SJCRH30 (cell line): Measurements from ENCODE around the gene OPRM1. TPM values are rescaled to one million over a fixed set of nuclear protein-coding genes. Genes with fewer than 3 reads are reported as not detected.
A peak's percentile ranks its signal among the peaks of the same experiment; 100 is the strongest.

Experiments
- DNase-seq, 2 experiments: peaks; one replicate each; pipeline ENCODE4 v3.0.0-alpha.2; 2015 to 2020
- H3K27ac ChIP-seq: fragments of 250-450 bp; sonication (Bioruptor Pico); 2 replicates; pipeline ENCODE4 v1.5.1; 2020; ENCODE audit warnings: mild to moderate bottlenecking, moderate library complexity
- H3K27me3 ChIP-seq: fragments of 250-450 bp; sonication (Bioruptor Pico); 2 replicates; pipeline ENCODE4 v1.5.1; 2020; ENCODE audit warnings: mild to moderate bottlenecking, moderate library complexity
- H3K36me3 ChIP-seq: fragments of 250-450 bp; sonication (Bioruptor Pico); 2 replicates; pipeline ENCODE4 v1.5.1; 2020; ENCODE audit warnings: mild to moderate bottlenecking, moderate library complexity
- H3K4me1 ChIP-seq: fragments of 250-450 bp; sonication (Bioruptor Pico); 2 replicates; pipeline ENCODE4 v1.5.1; 2020; ENCODE audit warnings: mild to moderate bottlenecking, moderate library complexity
- H3K4me3 ChIP-seq: fragments of 250-450 bp; sonication (Bioruptor Pico); 2 replicates; pipeline ENCODE4 v1.5.1; 2020; ENCODE audit warnings: mild to moderate bottlenecking, moderate library complexity
- H3K9me3 ChIP-seq: fragments of 250-450 bp; sonication (Bioruptor Pico); replicated peaks from 2 replicates; pipeline ENCODE4 v1.5.1; 2020; ENCODE audit warnings: mild to moderate bottlenecking, moderate library complexity
- total RNA-seq: library from RNA; depleted of rRNA; stranded (reverse); fragments of >200 nt; shearing (Covaris generic); gene quantifications from 2 replicates; pipeline ENCODE4 v1.2.3, GENCODE V29; 2014

The OPRM1 gene
- total RNA-seq, 1 experiment from 2014 or later, result not detected

DNA sequence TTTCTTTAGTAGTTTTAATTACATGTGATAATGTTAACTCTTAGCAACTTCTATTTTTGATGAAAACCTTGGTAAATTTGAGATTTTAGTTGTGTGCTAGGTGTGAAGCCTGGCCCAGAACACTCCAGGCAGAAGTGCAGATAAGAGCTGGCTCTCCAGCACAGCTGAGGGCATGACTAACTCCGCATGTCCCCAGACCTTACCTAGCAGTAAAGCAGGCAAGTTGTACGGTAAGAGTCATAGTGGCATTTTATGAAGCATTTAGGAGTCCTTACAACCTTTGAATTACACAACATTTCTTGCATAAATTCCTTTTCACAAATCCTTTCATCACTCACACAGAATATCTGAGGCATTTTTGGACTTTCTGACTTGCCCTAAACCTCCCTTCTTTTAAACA lies 67.2 kb downstream of the OPRM1 start:
- Histone ChIP-seq H3K27me3 (no peaks in the 10 kb centered on the region), H3K4me3 (no peak overlapping the region), H3K36me3 (no peaks in the 10 kb centered on the region), H3K27ac (no peak overlapping the region), H3K9me3 (no peaks in the 10 kb centered on the region), H3K4me1 (no peaks in the 10 kb centered on the region)
- no peak for DNase-seq

GRCh38 chr6:154111025-154111424 lies 72.0 kb downstream of the OPRM1 start:
- Histone ChIP-seq H3K9me3 (no peaks in the 10 kb centered on the region), H3K27ac (no peak overlapping the region), H3K27me3 (no peaks in the 10 kb centered on the region), H3K36me3 (no peaks in the 10 kb centered on the region), H3K4me3 (no peak overlapping the region), H3K4me1 (no peaks in the 10 kb centered on the region)
- DNase-seq, result no peak

DNA sequence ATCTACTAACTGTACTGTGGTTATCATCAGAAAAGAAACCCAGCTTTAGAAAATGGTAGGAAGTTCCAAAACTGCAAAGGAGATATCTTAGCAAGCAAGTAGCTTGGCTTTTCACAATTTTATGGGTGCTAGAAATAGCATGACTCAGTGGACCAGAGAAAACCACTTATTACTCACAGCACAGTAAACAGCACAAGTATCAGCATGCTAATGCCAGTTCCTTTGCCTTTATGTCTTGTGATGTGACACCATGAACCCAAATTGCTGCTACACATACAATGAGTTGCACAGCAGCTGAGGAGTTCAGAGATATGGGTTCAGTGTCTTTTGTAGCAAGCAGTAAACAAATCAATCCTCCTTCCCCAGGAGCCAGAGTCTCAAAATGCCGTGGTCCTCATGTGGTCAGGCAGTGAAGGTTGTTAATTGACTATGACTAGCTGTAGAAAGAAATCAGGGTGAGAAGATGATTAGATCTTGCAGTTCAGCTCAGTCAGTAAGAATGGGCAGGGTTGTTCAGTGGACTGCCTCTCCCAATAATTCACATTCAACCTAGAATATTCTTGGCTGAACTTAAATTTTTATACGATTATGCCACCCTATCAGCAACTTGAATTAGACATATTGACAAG lies 73.3 kb downstream of the OPRM1 start:
- H3K27ac ChIP-seq, result no peak overlapping the region
- no peak overlapping the region for H3K4me3 ChIP-seq
- no peaks in the 10 kb centered on the region for H3K27me3 ChIP-seq
- no peaks in the 10 kb centered on the region for H3K9me3 ChIP-seq
- no peak for DNase-seq
- H3K36me3 ChIP-seq, result no peaks in the 10 kb centered on the region
- no peaks in the 10 kb centered on the region for H3K4me1 ChIP-seq

DNA sequence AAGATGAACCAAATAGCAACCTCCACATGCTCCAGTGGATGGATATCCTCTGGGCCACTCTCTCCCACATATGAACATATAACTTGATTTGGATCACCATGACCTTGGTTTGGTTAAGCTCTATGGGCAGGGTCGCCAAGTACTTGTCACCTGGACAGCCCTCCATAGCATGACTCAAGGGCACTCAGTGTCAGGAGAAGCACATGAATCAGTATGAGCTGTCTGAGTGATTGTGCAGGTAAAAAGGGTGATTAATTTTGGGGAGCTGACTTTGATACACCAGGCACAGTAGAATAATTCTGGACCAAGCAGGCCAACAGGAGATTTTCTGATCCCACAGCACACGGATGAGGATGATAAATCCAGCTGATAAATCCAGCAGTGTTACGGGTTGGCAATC lies 74.4 kb downstream of the OPRM1 start:
- no peaks in the 10 kb centered on the region for H3K9me3 ChIP-seq
- no peak overlapping the region for H3K4me3 ChIP-seq
- H3K27ac ChIP-seq, result no peak overlapping the region
- DNase-seq, result no peak
- no peaks in the 10 kb centered on the region for H3K4me1 ChIP-seq
- no peaks in the 10 kb centered on the region for H3K36me3 ChIP-seq
- H3K27me3 ChIP-seq, result no peaks in the 10 kb centered on the region

DNA sequence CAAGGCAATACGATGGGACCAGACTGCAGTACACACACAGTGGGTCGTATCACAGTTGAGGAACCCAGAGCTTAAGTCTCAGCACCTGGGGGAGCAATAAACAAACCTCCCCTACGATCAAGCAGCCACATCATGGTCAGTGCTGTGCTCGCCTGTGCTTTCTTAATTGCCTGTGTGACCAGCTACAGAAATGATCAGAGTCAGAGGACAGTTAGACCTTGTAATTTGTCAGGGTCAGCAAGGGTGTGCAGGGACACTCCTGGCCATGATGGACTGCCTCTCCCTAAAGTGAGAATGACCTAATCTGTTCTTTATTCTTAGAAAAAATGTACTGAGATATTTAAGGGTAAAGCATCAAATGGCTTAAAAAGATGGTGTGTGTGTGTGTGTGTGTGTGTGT lies 78.4 kb downstream of the OPRM1 start:
- Histone ChIP-seq H3K4me3 (no peak overlapping the region), H3K9me3 (no peaks in the 10 kb centered on the region), H3K36me3 (no peaks in the 10 kb centered on the region), H3K27ac (no peak overlapping the region), H3K27me3 (no peaks in the 10 kb centered on the region), H3K4me1 (no peaks in the 10 kb centered on the region)
- no peak for DNase-seq

DNA sequence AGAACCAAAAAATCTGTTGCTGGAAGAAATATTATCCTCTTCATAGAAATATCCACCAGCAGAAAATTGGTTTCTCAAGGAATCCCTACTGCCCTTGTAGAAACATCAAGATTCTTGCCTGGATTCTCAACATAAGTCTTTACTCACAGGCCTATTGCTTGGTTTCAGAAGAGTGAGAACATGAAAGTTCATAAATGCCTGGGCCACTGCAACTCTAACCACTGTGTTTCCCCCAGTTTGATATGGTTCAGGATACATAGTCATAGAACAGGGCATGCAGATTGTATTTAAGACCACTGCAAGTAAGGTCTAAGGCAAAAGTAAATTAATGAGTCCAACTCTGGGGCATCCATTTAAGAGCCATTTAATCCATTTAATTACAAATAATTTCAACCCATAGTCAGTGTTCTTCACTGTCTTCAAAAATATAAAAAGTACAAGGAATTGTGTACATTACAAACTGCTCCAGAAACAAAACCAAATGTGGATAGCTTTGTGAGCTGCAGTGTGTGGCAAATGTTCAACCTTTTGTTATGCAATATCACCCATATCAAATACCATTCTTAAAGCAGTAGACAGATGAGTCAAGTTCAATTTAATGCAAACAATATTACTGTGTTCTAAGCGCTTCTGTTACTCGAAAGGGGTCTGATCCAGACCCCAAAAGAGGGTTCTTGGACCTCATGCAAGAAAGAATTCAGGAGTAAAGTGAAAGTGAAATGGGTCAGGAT lies 83.3 kb downstream of the OPRM1 start:
- Histone ChIP-seq H3K36me3 (no peaks in the 10 kb centered on the region), H3K4me1 (no peaks in the 10 kb centered on the region)
- no peak for DNase-seq

DNA sequence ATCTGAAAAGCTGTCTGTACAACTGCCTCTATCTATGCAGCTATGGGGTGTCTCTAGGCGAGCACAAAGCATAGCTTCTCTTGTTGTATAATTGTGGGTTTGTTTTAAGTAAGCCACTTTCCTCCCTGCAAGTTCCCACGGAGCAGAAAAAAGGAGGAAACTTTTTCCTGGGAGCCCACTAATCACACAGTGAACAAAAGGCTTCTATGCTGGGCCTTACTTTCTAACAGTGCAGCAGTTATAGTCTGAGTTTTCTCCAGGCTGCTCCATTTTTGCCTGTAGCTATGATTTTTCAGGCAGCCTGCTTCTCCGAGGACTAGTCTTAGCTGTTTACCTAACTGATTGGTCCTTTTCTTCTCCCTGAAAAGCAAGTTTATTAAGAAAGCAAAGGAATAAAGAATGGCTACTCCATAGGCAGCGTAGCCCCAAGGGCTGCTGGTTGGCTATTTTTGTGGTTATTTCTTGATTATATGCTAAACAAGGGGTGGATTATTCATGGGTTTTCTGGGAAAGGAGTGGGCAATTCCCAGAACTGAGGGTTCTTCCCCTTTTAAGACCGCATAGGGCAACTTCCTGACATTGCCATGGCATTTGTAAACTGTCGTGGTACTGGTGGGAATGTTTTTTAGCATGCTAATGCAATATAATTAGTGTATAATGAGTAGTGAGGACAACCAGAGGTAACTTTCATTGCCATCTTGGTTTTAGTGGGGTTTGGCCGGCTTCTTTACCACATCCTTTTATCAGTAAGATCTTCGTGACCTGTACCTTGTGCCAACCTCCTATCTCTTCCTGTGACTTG lies 84.3 kb downstream of the OPRM1 start:
- peak in 1 of 2 experiments; percentile 12 for DNase-seq
- Histone ChIP-seq H3K9me3 (no peaks in the 10 kb centered on the region), H3K4me1 (no peaks in the 10 kb centered on the region), H3K27me3 (no peaks in the 10 kb centered on the region), H3K36me3 (no peaks in the 10 kb centered on the region), H3K27ac (no peak overlapping the region), H3K4me3 (no peak overlapping the region)

More for the DNA sequence above, 83.3 kb downstream of the OPRM1 start:
- no peaks in the 10 kb centered on the region for H3K9me3 ChIP-seq
- no peaks in the 10 kb centered on the region for H3K27me3 ChIP-seq
- H3K27ac ChIP-seq, result no peak overlapping the region
- H3K4me3 ChIP-seq, result no peak overlapping the region

- H3K9me3 ChIP-seq, result no peaks in the 10 kb centered on the region
- H3K4me1 ChIP-seq, result no peaks in the 10 kb centered on the region
- no peaks in the 10 kb centered on the region for H3K27me3 ChIP-seq
- no peaks in the 10 kb centered on the region for H3K36me3 ChIP-seq
- no peak overlapping the region for H3K27ac ChIP-seq
- no peak overlapping the region for H3K4me3 ChIP-seq
- DNase-seq, result no peak
Observed at GRCh38 chr6:154125421-154125820, 86.4 kb downstream of the OPRM1 start.

DNA sequence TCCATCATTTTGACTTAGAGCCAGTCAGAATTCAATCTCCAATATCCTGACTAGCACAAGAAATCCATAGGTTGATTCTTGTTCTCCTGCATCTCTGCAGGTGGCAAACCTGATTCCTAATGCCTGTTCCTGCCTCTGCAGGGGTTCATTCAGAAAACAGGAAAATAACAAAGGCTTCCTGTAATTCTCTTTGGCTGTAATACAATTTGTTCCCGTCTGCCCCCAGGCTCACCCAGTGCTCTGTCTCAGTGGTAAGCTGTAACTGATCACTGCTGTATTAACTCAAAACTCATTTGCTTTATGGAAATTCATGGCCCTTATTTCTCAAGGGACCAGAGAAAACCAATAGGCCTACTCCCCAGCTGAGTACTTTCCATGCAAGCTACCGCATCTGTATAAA lies 88.6 kb downstream of the OPRM1 start:
- H3K4me1 ChIP-seq, result no peaks in the 10 kb centered on the region
- no peaks in the 10 kb centered on the region for H3K36me3 ChIP-seq
- H3K27ac ChIP-seq, result no peak overlapping the region
- no peak overlapping the region for H3K4me3 ChIP-seq
- H3K27me3 ChIP-seq, result no peaks in the 10 kb centered on the region
- DNase-seq, result peak in 1 of 2 experiments; percentile 4
- no peaks in the 10 kb centered on the region for H3K9me3 ChIP-seq

DNA sequence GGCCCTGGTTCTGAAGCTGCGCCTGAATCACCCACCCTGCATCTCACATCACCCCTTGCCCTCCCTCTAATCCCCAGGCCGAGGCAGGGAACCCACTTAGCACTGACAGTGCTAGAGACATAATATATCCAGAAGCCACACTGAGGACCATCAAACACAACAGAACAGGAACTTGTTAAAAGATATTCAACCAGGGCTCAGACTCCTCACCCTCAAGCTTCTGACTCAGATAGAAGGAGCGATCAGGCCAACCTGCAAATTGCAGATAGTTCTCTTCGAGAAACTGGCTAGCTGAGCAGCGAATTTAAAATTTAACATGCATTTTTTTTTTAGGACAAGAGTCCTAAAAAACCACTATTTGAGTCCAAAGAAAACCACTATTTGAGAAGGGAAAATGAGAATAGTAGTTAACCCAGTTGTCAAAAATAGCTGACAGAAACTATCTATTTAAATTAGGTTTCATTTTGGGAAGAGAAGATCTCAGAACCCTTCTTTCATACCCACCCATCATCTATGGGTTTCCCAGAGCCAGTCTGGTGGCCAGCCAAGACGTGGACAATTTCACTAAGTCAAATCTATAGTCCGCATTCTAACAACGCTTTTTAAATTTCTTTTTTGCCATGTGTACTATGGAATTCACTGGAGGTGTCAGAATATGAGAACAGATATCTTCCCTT lies 95.6 kb downstream of the OPRM1 start:
- no peaks in the 10 kb centered on the region for H3K27me3 ChIP-seq
- no peaks in the 10 kb centered on the region for H3K36me3 ChIP-seq
- no peak overlapping the region for H3K27ac ChIP-seq
- no peaks in the 10 kb centered on the region for H3K9me3 ChIP-seq
- no peak for DNase-seq
- H3K4me3 ChIP-seq, result no peak overlapping the region
- no peaks in the 10 kb centered on the region for H3K4me1 ChIP-seq

DNA sequence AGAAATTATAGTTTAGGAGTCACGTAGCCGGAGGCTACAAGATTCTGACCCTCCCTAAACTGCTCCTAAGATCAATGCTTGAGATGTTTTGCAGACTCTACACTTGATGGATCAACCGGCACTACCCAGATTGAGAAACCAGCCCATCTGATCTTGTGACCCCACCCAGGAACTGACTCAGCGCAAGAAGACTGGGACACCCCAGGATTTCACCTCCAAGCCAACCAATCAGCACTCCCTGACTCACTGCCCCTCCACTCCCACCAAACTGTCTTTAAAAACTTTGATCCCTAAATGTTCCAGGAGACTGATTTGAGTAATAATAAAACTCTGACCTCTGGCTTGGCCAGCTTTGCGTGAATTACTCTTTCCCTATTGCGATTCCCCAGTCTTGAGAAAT lies 99.8 kb downstream of the OPRM1 start:
- Histone ChIP-seq H3K4me1 (no peaks in the 10 kb centered on the region), H3K9me3 (no peaks in the 10 kb centered on the region), H3K27me3 (no peaks in the 10 kb centered on the region), H3K36me3 (no peaks in the 10 kb centered on the region), H3K27ac (no peak overlapping the region), H3K4me3 (no peak overlapping the region)
- no peak for DNase-seq

- DNase-seq, result no peak
- no peak overlapping the region for H3K27ac ChIP-seq
- no peaks in the 10 kb centered on the region for H3K9me3 ChIP-seq
- H3K27me3 ChIP-seq, result no peaks in the 10 kb centered on the region
- H3K4me3 ChIP-seq, result no peak overlapping the region
- no peaks in the 10 kb centered on the region for H3K36me3 ChIP-seq
- no peaks in the 10 kb centered on the region for H3K4me1 ChIP-seq
Observed at GRCh38 chr6:154139892-154140291, 100.9 kb downstream of the OPRM1 start.

GRCh38 chr6:154140743-154141142 lies 101.7 kb downstream of the OPRM1 start:
- DNase-seq, result no peak

GRCh38 chr6:154143753-154144152 lies 104.7 kb downstream of the OPRM1 start:
- Histone ChIP-seq H3K4me1 (no peaks in the 10 kb centered on the region), H3K9me3 (no peaks in the 10 kb centered on the region), H3K27me3 (no peaks in the 10 kb centered on the region), H3K36me3 (no peaks in the 10 kb centered on the region), H3K27ac (no peak overlapping the region), H3K4me3 (no peak overlapping the region)
- DNase-seq, result no peak

More at GRCh38 chr6:154140743-154141142, 101.7 kb downstream of the OPRM1 start:
- Histone ChIP-seq H3K27me3 (no peaks in the 10 kb centered on the region), H3K36me3 (no peaks in the 10 kb centered on the region), H3K4me1 (no peaks in the 10 kb centered on the region), H3K9me3 (no peaks in the 10 kb centered on the region), H3K27ac (no peak overlapping the region), H3K4me3 (no peak overlapping the region)
